Type B pancreatic cell (in vitro differentiated cells): ENCODE measurements around the gene EPHB6. TPM values are rescaled to one million over a fixed set of nuclear protein-coding genes. Genes with fewer than 3 reads are reported as not detected.

Experiments
- DNase-seq: peaks from one replicate; pipeline ENCODE4 v3.0.0; 2021; ENCODE audit warnings: mixed read lengths; ENCODE audit not compliant: unreplicated experiment; ENCODE audit errors: extremely low spot score
- H3K27ac Mint-ChIP-seq: 2 replicates; pipeline ENCODE4 v1.8.0; 2021; ENCODE audit warnings: mild to moderate bottlenecking, mixed read lengths
- H3K27me3 Mint-ChIP-seq: 2 replicates; pipeline ENCODE4 v1.8.0; 2021; ENCODE audit warnings: mixed read lengths
- H3K36me3 Mint-ChIP-seq: 2 replicates; pipeline ENCODE4 v1.8.0; 2021; ENCODE audit warnings: mixed read lengths
- H3K4me1 Mint-ChIP-seq: one replicate; pipeline ENCODE4 v1.8.0; 2021; ENCODE audit warnings: mixed read lengths; ENCODE audit not compliant: unreplicated experiment
- H3K4me3 Mint-ChIP-seq: 2 replicates; pipeline ENCODE4 v1.8.0; 2021; ENCODE audit warnings: mild to moderate bottlenecking, mixed read lengths
- H3K9me3 Mint-ChIP-seq: 2 replicates; pipeline ENCODE4 v1.8.0; 2021; ENCODE audit warnings: mixed read lengths
- CTCF ChIP-seq: fragments of 200-600 bp; sonication (generic); conservative IDR thresholded peaks from 2 replicates; pipeline ENCODE4 v1.5.0; 2021; ENCODE audit warnings: antibody characterized with exemption, mild to moderate bottlenecking
- total RNA-seq: library from RNA; stranded (reverse); gene quantifications from 2 replicates; pipeline ENCODE4 v1.2.1, GENCODE V29; 2021; ENCODE audit warnings: low replicate concordance

EPHB6 gene
- total RNA-seq, 1 donor from 2014 or later: 8.4 TPM

DNA sequence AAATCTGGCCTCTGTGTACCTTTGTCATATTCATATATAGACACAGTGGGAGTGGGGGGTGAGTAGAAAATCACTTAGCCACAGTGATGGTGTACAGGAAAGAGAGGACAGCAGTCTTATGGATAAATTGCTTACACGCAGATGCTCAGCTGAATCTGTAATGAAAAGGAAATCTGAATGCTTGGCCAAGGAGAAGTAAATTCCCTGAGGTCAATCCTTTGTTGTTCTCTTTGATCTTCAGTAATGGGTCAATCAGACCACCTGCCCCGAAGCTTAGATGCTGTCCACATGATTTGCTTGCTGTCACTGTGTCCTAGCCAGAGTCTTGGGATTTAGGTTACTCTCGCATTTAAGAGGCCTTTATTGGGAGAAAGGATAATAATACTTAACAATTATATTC is 18.4 kb upstream of the EPHB6 start:
- peaks cover 2% of the 10 kb centered on the region for H3K27me3 Mint-ChIP-seq
- no peak overlapping the region for H3K4me3 Mint-ChIP-seq

GRCh38 chr7:142838461-142839213 is 16.2 kb upstream of the EPHB6 start:
- no peaks in the 10 kb centered on the region for H3K27me3 Mint-ChIP-seq
- H3K4me1 Mint-ChIP-seq: no peaks in the 10 kb centered on the region
- H3K36me3 Mint-ChIP-seq: no peaks in the 10 kb centered on the region

More for the DNA sequence above, 18.4 kb upstream of the EPHB6 start:
- DNase-seq: no peak
- Mint-ChIP-seq H3K4me1 (no peaks in the 10 kb centered on the region), H3K36me3 (no peaks in the 10 kb centered on the region), H3K27ac (no peak overlapping the region), H3K9me3 (no peaks in the 10 kb centered on the region)
- TF ChIP-seq CTCF: no peak

DNA sequence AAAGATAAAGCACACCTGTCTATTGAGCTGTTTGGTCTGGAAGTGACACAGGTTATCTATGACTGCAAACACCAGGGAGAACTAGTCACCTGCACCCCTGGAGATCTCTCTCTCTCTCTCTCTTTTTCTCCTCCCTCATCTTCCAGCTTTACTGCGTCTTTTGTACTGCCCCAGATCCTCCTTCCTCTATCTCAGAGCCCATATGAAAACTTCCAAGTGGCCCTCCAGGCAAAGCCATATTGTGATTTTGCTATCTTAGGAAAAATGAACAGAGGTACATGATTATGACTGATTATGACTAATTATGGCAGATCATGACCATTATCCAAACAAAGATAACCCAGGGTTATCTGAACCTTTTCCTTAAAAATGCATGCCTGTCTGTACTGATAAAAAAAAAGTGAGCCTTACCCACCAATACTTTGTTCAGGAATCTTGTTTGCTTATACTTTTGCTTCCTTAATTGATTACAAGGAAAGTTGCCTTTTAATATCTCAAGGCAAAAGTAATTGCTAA is 12.6 kb upstream of the EPHB6 start:
- TF ChIP-seq CTCF: no peak
- no peak overlapping the region for H3K27ac Mint-ChIP-seq
- no peak for DNase-seq
- no peaks in the 10 kb centered on the region for H3K27me3 Mint-ChIP-seq
- no peaks in the 10 kb centered on the region for H3K9me3 Mint-ChIP-seq
- H3K4me3 Mint-ChIP-seq: no peak overlapping the region
- no peaks in the 10 kb centered on the region for H3K36me3 Mint-ChIP-seq
- no peaks in the 10 kb centered on the region for H3K4me1 Mint-ChIP-seq

More at GRCh38 chr7:142838461-142839213, 16.2 kb upstream of the EPHB6 start:
- H3K27ac Mint-ChIP-seq: no peak overlapping the region
- no peak overlapping the region for H3K4me3 Mint-ChIP-seq
- no peak for DNase-seq
- TF ChIP-seq CTCF: no peak
- no peaks in the 10 kb centered on the region for H3K9me3 Mint-ChIP-seq

DNA sequence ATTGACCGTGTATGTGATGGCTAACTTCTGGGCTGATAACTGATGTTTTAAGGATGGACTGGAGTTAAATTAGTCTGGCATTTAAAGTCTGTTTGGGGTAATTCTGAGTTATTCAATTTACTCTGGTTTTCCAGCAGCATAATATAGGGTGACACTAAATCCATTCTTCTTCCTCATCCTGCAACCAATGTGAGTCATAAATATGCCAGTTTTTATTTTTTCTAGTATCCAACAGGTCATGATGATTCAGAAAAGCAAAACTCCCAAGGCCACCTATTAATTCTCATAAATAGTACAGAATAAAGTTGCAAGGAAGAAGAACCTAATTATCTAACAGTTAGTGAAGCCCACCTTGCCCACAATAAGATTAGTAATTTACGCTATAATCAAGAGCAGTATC is 7.5 kb upstream of the EPHB6 start:
- Mint-ChIP-seq H3K9me3 (no peaks in the 10 kb centered on the region), H3K4me3 (no peak overlapping the region), H3K27ac (no peak overlapping the region), H3K36me3 (no peaks in the 10 kb centered on the region), H3K27me3 (peaks cover 21% of the 10 kb centered on the region), H3K4me1 (no peaks in the 10 kb centered on the region)
- no peak for DNase-seq
- TF ChIP-seq CTCF: no peak

DNA sequence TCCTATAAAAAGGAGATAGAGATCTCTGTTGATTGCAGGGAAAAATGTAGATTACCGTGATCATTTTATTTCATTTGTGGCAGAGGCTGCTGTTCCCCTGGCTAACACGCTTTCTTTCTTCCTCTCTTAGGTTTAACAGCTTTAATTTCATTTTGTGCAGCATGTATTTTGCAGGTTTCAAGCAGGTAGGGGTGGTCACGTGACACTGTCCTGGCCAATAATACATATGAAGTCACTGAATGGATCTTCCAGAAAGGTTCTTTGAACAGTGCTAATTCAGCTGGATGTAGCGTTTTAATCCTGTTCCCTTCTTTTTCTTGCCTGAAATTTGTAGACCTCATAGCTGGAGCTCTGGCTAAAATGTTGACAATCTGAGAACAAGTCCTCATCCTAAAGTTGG is 3.6 kb upstream of the EPHB6 start:
- no peak for TF ChIP-seq CTCF
- peaks cover 37% of the 10 kb centered on the region for H3K27me3 Mint-ChIP-seq

More for the DNA sequence above, 3.6 kb upstream of the EPHB6 start:
- Mint-ChIP-seq H3K4me3 (no peak overlapping the region), H3K9me3 (no peaks in the 10 kb centered on the region), H3K36me3 (no peaks in the 10 kb centered on the region), H3K4me1 (peaks cover 3% of the 10 kb centered on the region), H3K27ac (no peak overlapping the region)
- no peak for DNase-seq
